ENCODE results near the gene GALNT18. TPM values are rescaled to one million over a fixed set of nuclear protein-coding genes. Genes with fewer than 3 reads are reported as not detected.
A peak's percentile ranks its signal among the peaks of the same experiment; 100 is the strongest.

GALNT18 gene
- polyA plus RNA-seq (2013, experiment 1 of 2), result 1.2 TPM
- 1.3 TPM for polyA plus RNA-seq (2013, experiment 2 of 2)

DNA sequence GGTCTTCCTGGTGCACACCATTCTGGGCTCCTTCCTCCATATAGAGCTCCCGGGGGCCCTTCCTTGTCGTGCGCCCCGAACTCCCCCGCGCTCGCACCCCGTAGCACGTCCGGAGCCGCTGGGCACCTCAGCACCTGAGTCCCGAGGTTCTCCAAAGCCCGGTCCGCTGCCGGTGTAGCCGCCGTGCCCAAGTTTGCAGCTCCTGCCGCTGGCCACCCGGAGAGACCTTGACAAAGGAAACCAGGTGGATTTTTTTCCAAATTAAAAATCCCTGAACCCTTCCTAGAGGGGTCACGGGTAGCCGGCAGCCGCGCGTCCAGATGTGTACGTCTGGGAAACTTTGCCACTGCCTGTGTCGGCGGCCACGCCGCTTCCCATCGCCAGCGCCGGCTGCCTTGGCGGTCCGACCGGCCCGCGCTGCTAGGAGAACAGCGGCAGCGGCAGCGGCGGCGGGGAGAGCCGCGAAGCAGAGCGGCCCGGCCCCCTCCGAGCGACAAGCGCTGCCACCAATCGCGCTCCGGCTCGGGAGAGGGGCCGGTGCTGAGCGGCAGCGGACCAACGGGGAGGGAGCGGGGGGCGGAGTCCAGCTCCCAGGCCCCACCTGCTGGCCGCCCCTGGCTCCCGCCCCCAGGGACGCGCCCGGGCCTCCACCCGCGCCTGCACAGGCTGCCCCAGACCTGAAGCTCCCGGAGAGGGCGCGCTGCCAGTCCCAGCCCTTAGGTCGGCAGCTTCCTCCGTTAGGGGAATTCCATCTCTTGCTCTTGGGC lies at the start of gene GALNT18:
Gene GALNT18, minus strand, starts transcription at position 433 of the 767 bp plus-strand sequence.
- no peaks in the 10 kb centered on the region for H3K79me1 ChIP-seq (ENCODE audit: low read depth, low read length)
- peaks cover 5 to 10% of the 10 kb centered on the region in 2 donors for H3K4me1 ChIP-seq (ENCODE audit: control insufficient read depth in 2 of 2, insufficient read depth in 1 of 2, low read depth in 1 of 2, low read length in 2 of 2)
- peak within 1 kb of the TSS; percentile 94 for H2AFZ ChIP-seq (ENCODE audit: low read length)
- H4K91ac ChIP-seq (ENCODE audit: low read depth, low read length, poor library complexity), result no peak within 1 kb of the TSS
- H3K4me2 ChIP-seq (ENCODE audit: insufficient read depth, low read length, poor library complexity, severe bottlenecking), result peak within 1 kb of the TSS; percentile 98
- no peak within 1 kb of the TSS for H3K27ac ChIP-seq (replicated peaks; ENCODE audit: low read length)
- H2BK12ac ChIP-seq (ENCODE audit: low read length), result no peak within 1 kb of the TSS
- H3K27me3 ChIP-seq (ENCODE audit: control insufficient read depth in 3 of 3, insufficient read depth in 3 of 3, low read depth in 1 of 3, low read length in 3 of 3), result peaks cover 0 to 61% (median 24%) of the 10 kb centered on the region in 3 experiments
- no peak within 1 kb of the TSS for H2AK5ac ChIP-seq (ENCODE audit: low read depth, low read length)
- no peak within 1 kb of the TSS for H3K4ac ChIP-seq (ENCODE audit: low read length)
- DNase-seq (ENCODE audit: low spot score), result peak; percentile 92
- H3K14ac ChIP-seq (ENCODE audit: low read length), result peak within 1 kb of the TSS; percentile 51
- no peak within 1 kb of the TSS for H2BK120ac ChIP-seq (ENCODE audit: low read depth, low read length)
- peak within 1 kb of the TSS; percentile 38 to 83 for H3K4me3 ChIP-seq (ENCODE audit: low read length in 2 of 2)
- no peaks in the 10 kb centered on the region for H3K9me3 ChIP-seq (replicated peaks in 1 of 2; ENCODE audit: control insufficient read depth in 2 of 2, insufficient read depth in 1 of 2, low read depth in 1 of 2, low read length in 2 of 2)
- peak within 1 kb of the TSS; percentile 84 for H3K18ac ChIP-seq (ENCODE audit: low read length)
- peak within 1 kb of the TSS; percentile 46 for H2BK5ac ChIP-seq (ENCODE audit: low read length)
- no peak within 1 kb of the TSS for H4K8ac ChIP-seq (ENCODE audit: low read depth, low read length)
- no peaks in the 10 kb centered on the region for H3K36me3 ChIP-seq (replicated peaks in 1 of 2; ENCODE audit: control insufficient read depth in 2 of 2, insufficient read depth in 2 of 2, low read length in 2 of 2)
- WGBS, 2 donors (ENCODE audit: extremely low coverage in 2 of 2, insufficient read length in 2 of 2, insufficient replicate concordance in 1 of 2), result no CpG with 5 or more reads among the region's 71 CpGs
- H3K9ac ChIP-seq (ENCODE audit: low read depth, low read length, poor library complexity), result peak within 1 kb of the TSS; percentile 82
- no peak within 1 kb of the TSS for H2BK15ac ChIP-seq (ENCODE audit: low read length)
- H3K23ac ChIP-seq (ENCODE audit: low read depth, low read length, poor library complexity), result peak within 1 kb of the TSS; percentile 36

DNA sequence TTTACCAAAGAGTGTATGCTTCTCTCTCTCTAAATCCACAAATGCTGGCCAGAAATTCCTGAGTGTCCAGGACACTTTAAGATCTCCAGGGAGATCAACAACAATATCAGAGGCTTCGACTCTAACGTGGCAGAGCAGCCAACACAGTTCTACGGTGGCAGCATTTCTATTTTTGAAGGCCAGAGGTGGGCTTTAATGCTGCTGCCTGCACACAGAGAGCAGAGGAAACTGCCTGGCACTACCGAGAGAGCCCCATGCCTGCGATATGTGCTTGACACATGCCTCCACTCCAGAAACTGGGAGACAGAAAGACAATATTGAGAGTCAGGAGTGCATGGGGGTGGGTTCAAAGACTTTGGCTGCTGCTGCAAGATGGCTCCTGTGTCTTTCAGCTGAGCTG lies 48.8 kb upstream of the GALNT18 start:
- H2BK12ac ChIP-seq (ENCODE audit: low read length), result no peak overlapping the region
- no peak overlapping the region for H3K9ac ChIP-seq (ENCODE audit: low read depth, low read length, poor library complexity)
- H3K27ac ChIP-seq (replicated peaks; ENCODE audit: low read length), result no peak overlapping the region
- WGBS, 2 donors (ENCODE audit: extremely low coverage in 2 of 2, insufficient read length in 2 of 2, insufficient replicate concordance in 1 of 2), result no CpG with 5 or more reads among the region's 5 CpGs
- no peak for DNase-seq (ENCODE audit: low spot score)
- no peak overlapping the region for H4K91ac ChIP-seq (ENCODE audit: low read depth, low read length, poor library complexity)
- no peak overlapping the region for H2BK5ac ChIP-seq (ENCODE audit: low read length)
- H3K18ac ChIP-seq (ENCODE audit: low read length), result peak overlapping the region; percentile 11
- no peak overlapping the region for H2BK15ac ChIP-seq (ENCODE audit: low read length)
- H3K23ac ChIP-seq (ENCODE audit: low read depth, low read length, poor library complexity), result no peak overlapping the region
- H3K36me3 ChIP-seq (replicated peaks in 1 of 2; ENCODE audit: control insufficient read depth in 2 of 2, insufficient read depth in 2 of 2, low read length in 2 of 2), result no peaks in the 10 kb centered on the region
- H4K8ac ChIP-seq (ENCODE audit: low read depth, low read length), result no peak overlapping the region
- no peak overlapping the region for H3K14ac ChIP-seq (ENCODE audit: low read length)
- no peaks in the 10 kb centered on the region for H3K27me3 ChIP-seq (ENCODE audit: control insufficient read depth in 3 of 3, insufficient read depth in 3 of 3, low read depth in 1 of 3, low read length in 3 of 3)
- H3K9me3 ChIP-seq (replicated peaks in 1 of 2; ENCODE audit: control insufficient read depth in 2 of 2, insufficient read depth in 1 of 2, low read depth in 1 of 2, low read length in 2 of 2), result peaks cover 0 to 3% of the 10 kb centered on the region in 2 donors
- H2AK5ac ChIP-seq (ENCODE audit: low read depth, low read length), result no peak overlapping the region
- no peak overlapping the region for H3K4me2 ChIP-seq (ENCODE audit: insufficient read depth, low read length, poor library complexity, severe bottlenecking)
- no peaks in the 10 kb centered on the region for H3K79me1 ChIP-seq (ENCODE audit: low read depth, low read length)
- no peak overlapping the region for H2AFZ ChIP-seq (ENCODE audit: low read length)
- no peak overlapping the region for H2BK120ac ChIP-seq (ENCODE audit: low read depth, low read length)
- no peaks in the 10 kb centered on the region for H3K4me1 ChIP-seq (ENCODE audit: control insufficient read depth in 2 of 2, insufficient read depth in 1 of 2, low read depth in 1 of 2, low read length in 2 of 2)
- no peak overlapping the region for H3K4me3 ChIP-seq (ENCODE audit: low read length in 2 of 2)
- no peak overlapping the region for H3K4ac ChIP-seq (ENCODE audit: low read length)

DNA sequence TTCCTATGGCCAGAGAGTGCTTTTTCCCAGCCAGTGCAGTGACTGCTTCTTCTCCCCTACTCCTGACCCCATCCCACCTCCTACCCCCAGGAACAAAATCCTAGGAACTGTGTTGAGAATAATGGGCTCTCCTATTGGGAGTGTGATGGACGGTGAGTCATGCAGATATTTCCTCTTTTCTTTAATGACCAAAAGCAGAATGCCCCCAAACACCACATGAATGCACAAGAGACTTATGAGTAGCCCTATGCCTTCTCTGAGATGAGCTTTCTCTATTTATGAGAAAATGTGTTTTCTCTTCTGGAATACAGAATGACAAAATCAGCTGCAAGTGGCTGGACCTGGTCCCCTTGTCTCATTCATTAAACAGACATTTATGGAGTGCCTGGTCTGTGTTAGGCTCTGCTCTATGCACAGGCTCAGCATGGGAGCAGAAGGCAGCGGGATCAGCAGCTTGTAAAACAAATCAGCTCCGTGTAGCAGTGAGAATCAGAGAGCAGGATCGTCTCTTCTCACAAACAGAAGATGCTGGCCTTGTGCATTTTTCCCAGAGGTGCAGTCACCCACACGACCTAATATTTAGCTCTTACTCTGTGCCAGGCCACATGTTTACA lies 47.5 kb upstream of the GALNT18 start:
- Histone ChIP-seq H2BK5ac (ENCODE audit: low read length) (no peak overlapping the region), H2BK15ac (ENCODE audit: low read length) (no peak overlapping the region), H3K79me1 (ENCODE audit: low read depth, low read length) (no peaks in the 10 kb centered on the region), H3K4me1 (ENCODE audit: control insufficient read depth in 2 of 2, insufficient read depth in 1 of 2, low read depth in 1 of 2, low read length in 2 of 2) (no peaks in the 10 kb centered on the region), H4K8ac (ENCODE audit: low read depth, low read length) (no peak overlapping the region), H2AK5ac (ENCODE audit: low read depth, low read length) (no peak overlapping the region), H3K9me3 (replicated peaks in 1 of 2; ENCODE audit: control insufficient read depth in 2 of 2, insufficient read depth in 1 of 2, low read depth in 1 of 2, low read length in 2 of 2) (peaks cover 0 to 3% of the 10 kb centered on the region in 2 donors), H3K27ac (replicated peaks; ENCODE audit: low read length) (no peak overlapping the region), H3K4me2 (ENCODE audit: insufficient read depth, low read length, poor library complexity, severe bottlenecking) (no peak overlapping the region), H3K23ac (ENCODE audit: low read depth, low read length, poor library complexity) (no peak overlapping the region), H2BK120ac (ENCODE audit: low read depth, low read length) (no peak overlapping the region), H4K91ac (ENCODE audit: low read depth, low read length, poor library complexity) (no peak overlapping the region), H3K9ac (ENCODE audit: low read depth, low read length, poor library complexity) (no peak overlapping the region), H3K14ac (ENCODE audit: low read length) (no peak overlapping the region), H3K36me3 (replicated peaks in 1 of 2; ENCODE audit: control insufficient read depth in 2 of 2, insufficient read depth in 2 of 2, low read length in 2 of 2) (no peaks in the 10 kb centered on the region), H2AFZ (ENCODE audit: low read length) (no peak overlapping the region), H3K27me3 (ENCODE audit: control insufficient read depth in 3 of 3, insufficient read depth in 3 of 3, low read depth in 1 of 3, low read length in 3 of 3) (no peaks in the 10 kb centered on the region), H2BK12ac (ENCODE audit: low read length) (no peak overlapping the region), H3K18ac (ENCODE audit: low read length) (no peak overlapping the region), H3K4me3 (ENCODE audit: low read length in 2 of 2) (no peak overlapping the region), H3K4ac (ENCODE audit: low read length) (no peak overlapping the region)
- no peak for DNase-seq (ENCODE audit: low spot score)
- no CpG with 5 or more reads among the region's 5 CpGs for WGBS, 2 donors (ENCODE audit: extremely low coverage in 2 of 2, insufficient read length in 2 of 2, insufficient replicate concordance in 1 of 2)

DNA sequence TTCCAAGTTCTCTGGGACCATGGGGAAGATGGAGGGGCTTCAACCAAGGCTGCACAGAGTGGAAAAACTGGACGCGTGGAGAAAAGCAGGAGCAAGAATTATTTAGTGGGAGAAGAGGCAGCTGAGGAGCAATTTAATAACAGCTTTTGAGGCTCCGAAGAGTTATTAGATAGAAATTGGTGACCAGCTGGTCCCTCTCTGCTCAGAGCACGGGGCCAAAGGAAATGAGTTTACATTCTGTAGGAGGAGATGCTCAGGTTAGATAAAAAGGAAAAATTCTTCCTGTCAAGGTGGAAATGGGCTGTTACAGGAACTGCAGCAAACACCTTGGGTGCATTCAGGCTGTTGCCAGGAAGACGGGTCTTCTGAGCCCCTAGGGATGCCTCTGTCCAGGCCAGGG lies 47.0 kb upstream of the GALNT18 start:
- H2BK12ac ChIP-seq (ENCODE audit: low read length), result no peak overlapping the region
- no peak overlapping the region for H3K14ac ChIP-seq (ENCODE audit: low read length)
- H3K9ac ChIP-seq (ENCODE audit: low read depth, low read length, poor library complexity), result no peak overlapping the region
- H2BK120ac ChIP-seq (ENCODE audit: low read depth, low read length), result no peak overlapping the region
- no peak overlapping the region for H2AK5ac ChIP-seq (ENCODE audit: low read depth, low read length)
- H3K9me3 ChIP-seq (replicated peaks in 1 of 2; ENCODE audit: control insufficient read depth in 2 of 2, insufficient read depth in 1 of 2, low read depth in 1 of 2, low read length in 2 of 2), result peaks cover 0 to 3% of the 10 kb centered on the region in 2 donors
- H3K27ac ChIP-seq (replicated peaks; ENCODE audit: low read length), result no peak overlapping the region
- H3K4me2 ChIP-seq (ENCODE audit: insufficient read depth, low read length, poor library complexity, severe bottlenecking), result no peak overlapping the region
- no peak overlapping the region for H4K8ac ChIP-seq (ENCODE audit: low read depth, low read length)
- no peak overlapping the region for H2AFZ ChIP-seq (ENCODE audit: low read length)
- no peak overlapping the region for H2BK5ac ChIP-seq (ENCODE audit: low read length)
- H3K4ac ChIP-seq (ENCODE audit: low read length), result no peak overlapping the region
- H3K79me1 ChIP-seq (ENCODE audit: low read depth, low read length), result no peaks in the 10 kb centered on the region
- no peak overlapping the region for H3K23ac ChIP-seq (ENCODE audit: low read depth, low read length, poor library complexity)
- no peak overlapping the region for H3K18ac ChIP-seq (ENCODE audit: low read length)
- no peak overlapping the region for H3K4me3 ChIP-seq (ENCODE audit: low read length in 2 of 2)
- DNase-seq (ENCODE audit: low spot score), result no peak
- H3K4me1 ChIP-seq (ENCODE audit: control insufficient read depth in 2 of 2, insufficient read depth in 1 of 2, low read depth in 1 of 2, low read length in 2 of 2), result no peaks in the 10 kb centered on the region
- no peaks in the 10 kb centered on the region for H3K36me3 ChIP-seq (replicated peaks in 1 of 2; ENCODE audit: control insufficient read depth in 2 of 2, insufficient read depth in 2 of 2, low read length in 2 of 2)
- peaks cover 0 to 3% (median 0%) of the 10 kb centered on the region in 3 experiments for H3K27me3 ChIP-seq (ENCODE audit: control insufficient read depth in 3 of 3, insufficient read depth in 3 of 3, low read depth in 1 of 3, low read length in 3 of 3)
- H2BK15ac ChIP-seq (ENCODE audit: low read length), result no peak overlapping the region
- WGBS, 2 donors (ENCODE audit: extremely low coverage in 2 of 2, insufficient read length in 2 of 2, insufficient replicate concordance in 1 of 2), result no CpG with 5 or more reads among the region's 5 CpGs
- no peak overlapping the region for H4K91ac ChIP-seq (ENCODE audit: low read depth, low read length, poor library complexity)

Data from neuronal stem cell (in vitro differentiated cells).